Neural progenitor cell (in vitro differentiated cells): Measurements from ENCODE around the gene TTC39A. TPM values are rescaled to one million over a fixed set of nuclear protein-coding genes. Genes with fewer than 3 reads are reported as not detected.

Experiments
- DNase-seq: peaks from one replicate; pipeline ENCODE4 v3.0.0-alpha.2; 2016; ENCODE audit warnings: low spot score
- H2AFZ ChIP-seq: fragments of 200-600 bp; sonication (generic); replicated peaks from 2 replicates; pipeline ENCODE4 v1.6.1; 2016; ENCODE audit warnings: antibody characterized with exemption
- H3F3A ChIP-seq: fragments of 200-600 bp; sonication (generic); 2 replicates; pipeline ENCODE4 v1.6.1; 2016; ENCODE audit warnings: antibody characterized with exemption, low read depth
- H3K27ac ChIP-seq: fragments of 200-600 bp; sonication (generic); 2 replicates; pipeline ENCODE4 v1.5.1; 2016; ENCODE audit warnings: mild to moderate bottlenecking
- H3K27me3 ChIP-seq: fragments of 200-600 bp; sonication (generic); 2 replicates; pipeline ENCODE4 v1.6.1; 2016; ENCODE audit warnings: mild to moderate bottlenecking, moderate library complexity
- H3K36me3 ChIP-seq: fragments of 200-600 bp; sonication (generic); 2 replicates; pipeline ENCODE4 v1.5.1; 2016
- H3K4me1 ChIP-seq: fragments of 200-600 bp; sonication (generic); 2 replicates; pipeline ENCODE4 v1.6.1; 2016; ENCODE audit warnings: mixed run types
- H3K4me2 ChIP-seq: fragments of 200-600 bp; sonication (generic); 2 replicates; pipeline ENCODE4 v1.6.1; 2016
- H3K4me3 ChIP-seq: fragments of 200-600 bp; sonication (generic); 2 replicates; pipeline ENCODE4 v1.5.1; 2016
- H3K79me2 ChIP-seq: fragments of 200-600 bp; sonication (generic); 2 replicates; pipeline ENCODE4 v1.6.1; 2016; ENCODE audit warnings: low read depth
- H3K9ac ChIP-seq: fragments of 200-600 bp; sonication (generic); 2 replicates; pipeline ENCODE4 v1.6.1; 2016
- H3K9me3 ChIP-seq: fragments of 200-600 bp; sonication (generic); 2 replicates; pipeline ENCODE4 v1.5.1; 2016; ENCODE audit warnings: low read depth
- H4K20me1 ChIP-seq: fragments of 200-600 bp; sonication (generic); 2 replicates; pipeline ENCODE4 v1.6.1; 2016; ENCODE audit warnings: low read depth
- H3K27ac Mint-ChIP-seq: 3 replicates; pipeline ENCODE4 v1.8.0; 2021; ENCODE audit warnings: mixed read lengths
- H3K27me3 Mint-ChIP-seq: 2 replicates; pipeline ENCODE4 v1.8.0; 2022; ENCODE audit warnings: low read depth, mild to moderate bottlenecking, inconsistent platforms, moderate library complexity, mixed read lengths; ENCODE audit not compliant: insufficient read depth
- H3K36me3 Mint-ChIP-seq: 3 replicates; pipeline ENCODE4 v1.8.0; 2021; ENCODE audit warnings: mixed read lengths
- H3K4me1 Mint-ChIP-seq: 3 replicates; pipeline ENCODE4 v1.8.0; 2021; ENCODE audit warnings: mixed read lengths
- H3K4me3 Mint-ChIP-seq: 3 replicates; pipeline ENCODE4 v1.8.0; 2021; ENCODE audit warnings: mild to moderate bottlenecking, moderate library complexity, mixed read lengths
- H3K9me3 Mint-ChIP-seq: 3 replicates; pipeline ENCODE4 v1.8.0; 2020; ENCODE audit warnings: mixed read lengths
- EZH2 ChIP-seq: fragments of 200-600 bp; sonication (generic); IDR thresholded peaks from 2 replicates; pipeline ENCODE4 v1.6.1; 2017; ENCODE audit warnings: antibody characterized with exemption, mild to moderate bottlenecking, moderate library complexity
- EZH2phosphoT487 ChIP-seq: fragments of 200-600 bp; sonication (generic); IDR thresholded peaks from 2 replicates; pipeline ENCODE4 v1.6.1; 2017; ENCODE audit warnings: antibody characterized with exemption
- total RNA-seq: library from RNA; depleted of rRNA; stranded (reverse); fragments of >200 nt; gene quantifications from 2 replicates; pipeline ENCODE4 v1.2.3, GENCODE V29; 2015; ENCODE audit warnings: low replicate concordance
- TF ChIP-seq, protein P1 (sequence below): fragments of 200-600 bp; sonication (generic); IDR thresholded peaks from 2 replicates; pipeline ENCODE4 v1.5.1; 2017; ENCODE audit warnings: antibody characterized with exemption, mild to moderate bottlenecking

Gene TTC39A
- total RNA-seq, 1 donor from 2014 or later, result 0.94 TPM

DNA sequence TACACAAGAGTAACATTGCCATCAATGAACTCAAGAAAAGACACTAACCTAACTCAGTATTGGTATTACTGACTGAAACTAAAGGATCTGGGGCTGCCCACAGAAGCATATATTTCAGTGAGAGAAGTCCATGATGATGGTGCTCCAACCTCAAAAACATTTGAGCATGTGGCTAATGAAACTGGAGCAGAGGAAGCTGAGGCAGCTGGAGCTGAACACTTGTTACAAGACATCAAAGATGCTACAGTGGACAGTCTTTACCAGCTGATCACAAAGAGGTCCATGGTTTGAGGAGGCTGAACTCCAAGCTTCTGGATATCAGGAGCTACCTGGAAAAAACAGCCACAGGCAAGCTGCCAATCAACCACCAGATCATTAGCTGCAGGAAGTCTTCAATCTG lies 42.2 kb upstream of the TTC39A start:
- H3K27ac Mint-ChIP-seq, result no peak overlapping the region
- H3K4me3 ChIP-seq, result no peak overlapping the region
- no peaks in the 10 kb centered on the region for H3K27me3 ChIP-seq
- H3K4me3 Mint-ChIP-seq, result no peak overlapping the region
- no peak for DNase-seq
- H3F3A ChIP-seq, result no peaks in the 10 kb centered on the region
- no peak overlapping the region for H3K27ac ChIP-seq
- H3K36me3 Mint-ChIP-seq, result peaks cover 11% of the 10 kb centered on the region
- no peaks in the 10 kb centered on the region for H3K27me3 Mint-ChIP-seq
- H2AFZ ChIP-seq, result no peak overlapping the region
- no peaks in the 10 kb centered on the region for H3K9me3 ChIP-seq
- no peak overlapping the region for H3K4me2 ChIP-seq
- no peak overlapping the region for H3K9ac ChIP-seq
- H3K9me3 Mint-ChIP-seq, result peaks cover 6% of the 10 kb centered on the region
- no peaks in the 10 kb centered on the region for H3K4me1 ChIP-seq
- TF ChIP-seq EZH2phosphoT487 (no peak), EZH2 (no peak)
- TF ChIP-seq, protein P1, sequence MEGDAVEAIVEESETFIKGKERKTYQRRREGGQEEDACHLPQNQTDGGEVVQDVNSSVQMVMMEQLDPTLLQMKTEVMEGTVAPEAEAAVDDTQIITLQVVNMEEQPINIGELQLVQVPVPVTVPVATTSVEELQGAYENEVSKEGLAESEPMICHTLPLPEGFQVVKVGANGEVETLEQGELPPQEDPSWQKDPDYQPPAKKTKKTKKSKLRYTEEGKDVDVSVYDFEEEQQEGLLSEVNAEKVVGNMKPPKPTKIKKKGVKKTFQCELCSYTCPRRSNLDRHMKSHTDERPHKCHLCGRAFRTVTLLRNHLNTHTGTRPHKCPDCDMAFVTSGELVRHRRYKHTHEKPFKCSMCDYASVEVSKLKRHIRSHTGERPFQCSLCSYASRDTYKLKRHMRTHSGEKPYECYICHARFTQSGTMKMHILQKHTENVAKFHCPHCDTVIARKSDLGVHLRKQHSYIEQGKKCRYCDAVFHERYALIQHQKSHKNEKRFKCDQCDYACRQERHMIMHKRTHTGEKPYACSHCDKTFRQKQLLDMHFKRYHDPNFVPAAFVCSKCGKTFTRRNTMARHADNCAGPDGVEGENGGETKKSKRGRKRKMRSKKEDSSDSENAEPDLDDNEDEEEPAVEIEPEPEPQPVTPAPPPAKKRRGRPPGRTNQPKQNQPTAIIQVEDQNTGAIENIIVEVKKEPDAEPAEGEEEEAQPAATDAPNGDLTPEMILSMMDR, result no peak
- H3K79me2 ChIP-seq, result no peaks in the 10 kb centered on the region
- H4K20me1 ChIP-seq, result no peaks in the 10 kb centered on the region
- H3K36me3 ChIP-seq, result no peaks in the 10 kb centered on the region
- no peaks in the 10 kb centered on the region for H3K4me1 Mint-ChIP-seq

DNA sequence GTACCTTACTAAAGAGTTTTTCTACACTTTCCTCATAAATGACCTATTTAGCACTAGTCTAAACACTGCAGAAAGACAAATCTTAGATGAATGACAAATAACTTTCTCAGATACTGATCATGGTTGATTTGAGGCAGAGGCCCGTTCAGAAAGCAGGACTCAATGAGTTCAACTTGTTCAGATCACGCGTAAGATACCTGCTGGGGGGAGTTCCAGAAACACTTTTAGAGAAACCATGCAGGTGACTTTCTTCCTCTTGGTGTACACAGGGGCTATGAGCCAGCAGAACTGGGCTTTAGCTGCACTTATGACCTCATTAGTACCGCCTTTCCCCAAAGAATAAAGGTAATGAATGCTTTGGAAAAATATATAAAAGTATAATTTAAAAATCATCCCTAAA lies 38.8 kb upstream of the TTC39A start:
- Mint-ChIP-seq H3K27me3 (no peaks in the 10 kb centered on the region), H3K4me3 (no peak overlapping the region), H3K4me1 (no peaks in the 10 kb centered on the region), H3K27ac (no peak overlapping the region), H3K36me3 (peaks cover 4% of the 10 kb centered on the region), H3K9me3 (no peaks in the 10 kb centered on the region)
- Histone ChIP-seq H3K9me3 (no peaks in the 10 kb centered on the region), H3K79me2 (no peaks in the 10 kb centered on the region), H3K4me2 (no peak overlapping the region), H3K27ac (no peak overlapping the region), H3K27me3 (no peaks in the 10 kb centered on the region), H3K9ac (no peak overlapping the region), H3K36me3 (no peaks in the 10 kb centered on the region), H4K20me1 (no peaks in the 10 kb centered on the region), H3K4me3 (no peak overlapping the region), H2AFZ (no peak overlapping the region), H3K4me1 (no peaks in the 10 kb centered on the region), H3F3A (no peaks in the 10 kb centered on the region)
- no peak for DNase-seq
- no peak for TF ChIP-seq EZH2
- no peak for TF ChIP-seq EZH2phosphoT487
- TF ChIP-seq, protein P1, result no peak

DNA sequence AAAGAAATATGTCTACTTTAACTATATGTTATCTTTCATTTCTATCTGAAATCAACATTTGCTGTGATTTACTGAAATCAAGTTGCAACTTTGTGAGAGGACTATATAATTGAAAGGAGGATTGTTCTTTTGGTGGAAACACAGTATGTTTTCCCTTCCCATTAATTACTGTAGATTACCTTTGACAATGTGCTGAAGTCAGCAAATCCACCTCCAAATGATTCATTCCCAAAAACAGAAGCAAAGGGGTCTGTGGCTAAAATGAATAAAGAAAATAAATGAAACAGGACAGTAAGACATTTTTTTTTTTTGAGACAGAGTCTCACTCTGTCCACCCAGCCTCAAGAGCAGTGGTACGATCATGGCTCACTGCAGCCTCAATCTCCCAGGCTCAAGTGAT lies 35.4 kb upstream of the TTC39A start:
- no peak for DNase-seq
- Histone ChIP-seq H2AFZ (no peak overlapping the region), H3K9me3 (no peaks in the 10 kb centered on the region), H3K4me2 (no peak overlapping the region), H3K36me3 (no peaks in the 10 kb centered on the region), H4K20me1 (no peaks in the 10 kb centered on the region), H3K4me3 (no peak overlapping the region), H3K27me3 (no peaks in the 10 kb centered on the region), H3F3A (no peaks in the 10 kb centered on the region), H3K27ac (no peak overlapping the region), H3K9ac (no peak overlapping the region), H3K79me2 (no peaks in the 10 kb centered on the region), H3K4me1 (no peaks in the 10 kb centered on the region)
- no peak for TF ChIP-seq EZH2
- TF ChIP-seq EZH2phosphoT487, result no peak
- TF ChIP-seq, protein P1, result no peak
- no peak overlapping the region for H3K4me3 Mint-ChIP-seq
- H3K36me3 Mint-ChIP-seq, result peaks cover 4% of the 10 kb centered on the region
- no peaks in the 10 kb centered on the region for H3K27me3 Mint-ChIP-seq
- H3K4me1 Mint-ChIP-seq, result no peaks in the 10 kb centered on the region
- no peaks in the 10 kb centered on the region for H3K9me3 Mint-ChIP-seq
- H3K27ac Mint-ChIP-seq, result no peak overlapping the region
